Measurements from ENCODE around the gene SARDH. TPM values are rescaled to one million over a fixed set of nuclear protein-coding genes. Genes with fewer than 3 reads are reported as not detected.
"Not testable (repeated sequence)": the region's sequence is repeated elsewhere in the genome, so short reads cannot be mapped to it uniquely, and the experiment has no call there.

SARDH gene
- total RNA-seq, 1 donor from 2014 or later: 1.8 TPM

DNA sequence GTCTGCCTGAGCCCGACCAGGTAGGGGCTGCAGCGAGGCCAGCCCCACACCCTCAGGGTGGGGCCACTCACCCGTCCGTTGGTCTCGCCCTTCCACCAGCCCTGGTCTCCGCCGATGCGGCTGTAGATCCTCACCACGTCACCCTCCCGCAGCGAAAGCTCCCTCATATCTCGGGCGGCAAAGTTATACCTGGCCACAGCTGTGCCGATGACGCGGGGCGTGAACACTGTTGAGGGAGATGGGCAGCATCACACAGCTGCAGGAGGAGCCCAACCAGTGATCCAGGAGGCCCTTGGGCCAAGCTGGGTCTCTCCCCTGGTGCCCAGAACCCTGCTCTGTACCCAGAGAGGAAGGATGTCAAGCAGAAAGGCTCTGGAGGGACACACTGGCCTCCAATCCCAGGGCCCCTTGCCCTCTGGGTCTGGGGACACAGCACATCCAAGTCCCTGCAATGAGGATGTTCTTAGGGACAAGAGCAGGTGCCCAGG is 30.3 kb upstream of the SARDH start:
- TF ChIP-seq, protein P1, sequence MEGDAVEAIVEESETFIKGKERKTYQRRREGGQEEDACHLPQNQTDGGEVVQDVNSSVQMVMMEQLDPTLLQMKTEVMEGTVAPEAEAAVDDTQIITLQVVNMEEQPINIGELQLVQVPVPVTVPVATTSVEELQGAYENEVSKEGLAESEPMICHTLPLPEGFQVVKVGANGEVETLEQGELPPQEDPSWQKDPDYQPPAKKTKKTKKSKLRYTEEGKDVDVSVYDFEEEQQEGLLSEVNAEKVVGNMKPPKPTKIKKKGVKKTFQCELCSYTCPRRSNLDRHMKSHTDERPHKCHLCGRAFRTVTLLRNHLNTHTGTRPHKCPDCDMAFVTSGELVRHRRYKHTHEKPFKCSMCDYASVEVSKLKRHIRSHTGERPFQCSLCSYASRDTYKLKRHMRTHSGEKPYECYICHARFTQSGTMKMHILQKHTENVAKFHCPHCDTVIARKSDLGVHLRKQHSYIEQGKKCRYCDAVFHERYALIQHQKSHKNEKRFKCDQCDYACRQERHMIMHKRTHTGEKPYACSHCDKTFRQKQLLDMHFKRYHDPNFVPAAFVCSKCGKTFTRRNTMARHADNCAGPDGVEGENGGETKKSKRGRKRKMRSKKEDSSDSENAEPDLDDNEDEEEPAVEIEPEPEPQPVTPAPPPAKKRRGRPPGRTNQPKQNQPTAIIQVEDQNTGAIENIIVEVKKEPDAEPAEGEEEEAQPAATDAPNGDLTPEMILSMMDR (IDR thresholded peaks at IDR 0.05; ENCODE audit: insufficient read depth, low read length, poor library complexity, severe bottlenecking): no peak
- Histone ChIP-seq H3K4me3 (ENCODE audit: low read depth, low read length) (no peak overlapping the region), H3K27me3 (ENCODE audit: control insufficient read depth, insufficient read depth, low read length) (no peaks in the 10 kb centered on the region), H3K36me3 (ENCODE audit: control insufficient read depth, insufficient read depth, low read length) (peaks cover 7% of the 10 kb centered on the region)
- DNase-seq (ENCODE audit: low read depth): no peak

DNA sequence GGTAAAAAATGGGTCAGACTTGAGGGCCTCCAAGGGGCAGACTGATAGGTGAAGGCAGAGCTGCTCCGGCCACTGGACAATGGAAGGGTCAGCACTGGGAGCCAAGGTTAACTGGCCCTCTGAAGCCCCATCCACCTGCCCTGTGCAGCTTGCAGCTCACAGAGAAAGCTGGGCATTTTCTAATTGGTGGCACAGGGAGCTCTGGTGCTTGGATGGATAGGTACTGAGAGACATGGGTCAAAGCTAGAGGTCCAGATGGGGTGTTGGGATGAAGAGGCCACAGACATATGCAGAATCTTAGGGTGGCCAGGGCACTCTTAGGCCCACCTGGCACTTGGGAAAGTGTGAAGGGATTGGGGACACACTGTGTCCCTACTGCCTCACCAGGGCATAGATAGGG is 29.5 kb upstream of the SARDH start:
- DNase-seq (ENCODE audit: low read depth): no peak
- TF ChIP-seq, protein P1 (IDR thresholded peaks at IDR 0.05; ENCODE audit: insufficient read depth, low read length, poor library complexity, severe bottlenecking): no peak
- Histone ChIP-seq H3K27me3 (ENCODE audit: control insufficient read depth, insufficient read depth, low read length) (no peaks in the 10 kb centered on the region), H3K4me3 (ENCODE audit: low read depth, low read length) (no peak overlapping the region), H3K36me3 (ENCODE audit: control insufficient read depth, insufficient read depth, low read length) (peaks cover 7% of the 10 kb centered on the region)

DNA sequence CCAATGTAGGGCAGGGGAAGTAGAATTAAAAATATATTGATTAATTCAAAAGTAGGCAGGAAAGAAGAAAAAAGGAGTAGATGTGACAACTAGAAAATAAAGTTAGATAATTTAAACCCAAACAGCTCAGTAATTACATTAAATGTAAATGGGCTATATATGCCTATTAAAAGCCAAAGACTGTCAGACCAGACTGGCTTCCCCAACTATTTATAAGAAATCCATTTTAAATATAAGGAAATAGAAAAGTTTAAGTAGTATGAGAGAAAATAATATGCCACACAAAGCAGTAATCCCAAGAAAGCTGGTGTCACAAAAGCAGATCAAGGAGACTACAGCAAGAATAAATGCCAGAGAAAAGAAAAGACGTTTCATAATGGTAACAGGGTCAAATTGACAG is 28.9 kb upstream of the SARDH start:
- Histone ChIP-seq H3K4me3 (ENCODE audit: low read depth, low read length) (no peak overlapping the region), H3K36me3 (ENCODE audit: control insufficient read depth, insufficient read depth, low read length) (peaks cover 7% of the 10 kb centered on the region), H3K27me3 (ENCODE audit: control insufficient read depth, insufficient read depth, low read length) (no peaks in the 10 kb centered on the region)
- TF ChIP-seq, protein P1 (IDR thresholded peaks at IDR 0.05; ENCODE audit: insufficient read depth, low read length, poor library complexity, severe bottlenecking): no peak
- no peak for DNase-seq (ENCODE audit: low read depth)

DNA sequence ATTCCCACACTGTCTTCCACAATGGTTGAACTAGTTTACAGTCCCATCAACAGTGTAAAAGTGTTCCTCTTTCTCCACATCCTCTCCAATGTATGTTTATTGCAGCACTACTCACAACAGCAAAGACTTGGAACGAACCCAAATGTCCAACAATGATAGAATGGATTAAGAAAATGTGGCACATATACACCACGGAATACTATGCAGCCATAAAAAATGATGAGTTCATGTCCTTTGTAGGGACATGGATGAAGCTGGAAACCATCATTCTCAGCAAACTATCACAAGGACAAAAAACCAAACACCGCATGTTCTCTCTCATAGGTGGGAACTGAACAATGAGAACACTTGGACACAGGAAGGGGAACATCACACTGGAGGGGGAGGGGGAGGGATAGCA is 28.1 kb upstream of the SARDH start:
- H3K27me3 ChIP-seq (ENCODE audit: control insufficient read depth, insufficient read depth, low read length); H3K36me3 ChIP-seq (ENCODE audit: control insufficient read depth, insufficient read depth, low read length); H3K4me3 ChIP-seq (ENCODE audit: low read depth, low read length): not testable (repeated sequence)

DNA sequence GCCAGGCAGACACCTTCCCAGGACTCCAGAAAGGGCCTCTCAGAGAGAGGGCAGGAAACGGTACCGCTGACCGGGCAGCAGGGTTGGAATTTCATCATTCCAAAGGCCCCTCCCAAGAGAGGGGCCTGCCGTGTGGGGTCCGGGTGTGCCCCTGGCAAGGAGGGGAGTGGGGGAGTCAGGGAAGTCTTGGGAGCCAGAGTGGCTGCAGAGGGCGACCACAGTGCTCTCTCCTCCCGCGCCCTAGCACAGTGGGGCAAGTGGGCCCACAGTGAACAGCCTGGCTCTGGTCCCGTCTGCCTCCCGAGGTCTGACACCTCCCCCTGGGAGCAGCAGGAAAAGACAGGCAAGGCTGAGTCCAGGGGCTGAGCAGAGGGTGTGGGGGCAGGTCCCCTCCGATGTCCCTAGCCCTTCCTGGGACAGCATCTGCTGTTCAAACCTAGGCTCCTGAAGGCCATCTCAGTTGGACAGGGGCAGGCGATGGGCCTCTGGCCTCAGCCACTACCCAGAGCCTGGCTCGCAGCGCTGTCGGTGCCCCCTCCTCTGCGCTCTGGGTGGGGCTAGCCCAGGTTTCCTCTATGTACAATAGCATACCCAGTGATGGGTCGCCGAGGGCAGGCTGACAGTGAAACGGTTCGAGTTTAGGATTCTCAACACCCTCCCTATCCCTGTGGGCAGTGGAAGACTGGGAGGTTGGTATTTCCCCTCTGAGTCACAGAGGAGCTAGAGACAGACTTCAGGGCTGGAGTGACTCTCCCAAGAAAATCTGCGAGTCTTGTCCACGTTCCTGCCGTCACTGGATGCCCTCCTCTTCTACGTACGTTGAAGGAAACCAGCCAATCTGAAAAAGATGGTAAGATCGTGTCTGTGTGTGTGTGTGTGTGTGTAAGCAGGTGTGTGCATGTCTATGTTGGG is 25.4 kb upstream of the SARDH start:
- H3K36me3 ChIP-seq (ENCODE audit: control insufficient read depth, insufficient read depth, low read length): peaks cover 4% of the 10 kb centered on the region
- no peak for DNase-seq (ENCODE audit: low read depth)
- TF ChIP-seq, protein P1 (IDR thresholded peaks at IDR 0.05; ENCODE audit: insufficient read depth, low read length, poor library complexity, severe bottlenecking): no peak
- H3K27me3 ChIP-seq (ENCODE audit: control insufficient read depth, insufficient read depth, low read length): no peaks in the 10 kb centered on the region
- H3K4me3 ChIP-seq (ENCODE audit: low read depth, low read length): no peak overlapping the region

More for the DNA sequence above, 28.1 kb upstream of the SARDH start:
- not testable (repeated sequence) for DNase-seq (ENCODE audit: low read depth)

DNA sequence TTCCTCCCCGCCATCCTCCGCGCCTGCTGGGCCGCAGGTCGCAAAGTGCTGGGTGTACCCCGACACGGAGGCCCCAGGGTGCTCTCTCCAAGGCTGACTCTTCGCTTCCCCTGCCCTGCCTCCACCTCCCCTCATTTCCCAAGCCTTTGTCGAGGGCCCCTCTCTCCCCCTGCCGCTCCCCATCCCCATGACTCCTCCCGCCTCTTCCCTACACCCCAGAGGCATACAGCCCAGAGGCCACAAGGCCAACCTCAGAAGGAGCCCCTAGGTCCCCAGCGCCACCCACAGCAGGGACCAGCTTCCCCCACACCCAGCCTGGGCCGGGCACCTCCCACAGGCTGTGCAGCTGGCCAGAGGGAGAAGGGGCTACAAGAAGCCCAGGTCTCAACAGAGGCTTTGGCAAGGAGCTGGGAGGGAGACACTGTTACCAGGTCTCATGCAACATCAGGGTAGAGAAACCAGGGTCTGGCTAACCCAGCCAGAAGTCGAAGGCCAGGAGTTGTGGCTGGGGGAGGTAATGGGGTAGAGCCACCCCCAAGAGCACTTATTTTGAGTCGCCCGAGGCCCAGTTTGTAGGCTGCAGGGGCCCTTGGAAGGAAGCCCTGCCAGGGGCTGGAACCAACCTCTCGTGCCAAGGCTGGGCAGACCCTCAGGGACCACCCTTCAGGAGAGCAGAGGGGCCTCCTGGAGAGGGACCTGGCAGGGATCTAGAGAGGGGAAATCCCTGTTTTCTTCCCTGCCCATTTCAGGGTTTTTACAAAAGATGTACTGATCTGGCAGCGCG is 24.5 kb upstream of the SARDH start:
- DNase-seq (ENCODE audit: low read depth): no peak
- TF ChIP-seq, protein P1 (IDR thresholded peaks at IDR 0.05; ENCODE audit: insufficient read depth, low read length, poor library complexity, severe bottlenecking): no peak
- H3K27me3 ChIP-seq (ENCODE audit: control insufficient read depth, insufficient read depth, low read length): no peaks in the 10 kb centered on the region
- H3K36me3 ChIP-seq (ENCODE audit: control insufficient read depth, insufficient read depth, low read length): no peaks in the 10 kb centered on the region
- H3K4me3 ChIP-seq (ENCODE audit: low read depth, low read length): no peak overlapping the region

All from kidney epithelial cell (primary cell).